C4-2B (cell line): ENCODE results near the gene LITAFD.

ENCODE experiments used
- H3K27ac ChIP-seq: fragments of 450-650 bp; 2 replicates; pipeline ENCODE4 v1.5.1; 2017
- ZFX ChIP-seq: fragments of 450-650 bp; IDR thresholded peaks from 2 replicates; pipeline ENCODE4 v1.6.1; 2017
- TF ChIP-seq, protein P1 (sequence below): fragments of 450-650 bp; conservative IDR thresholded peaks from 2 replicates; pipeline ENCODE4 v1.5.1; 2017; ENCODE audit warnings: mild to moderate bottlenecking

LITAFD gene

DNA sequence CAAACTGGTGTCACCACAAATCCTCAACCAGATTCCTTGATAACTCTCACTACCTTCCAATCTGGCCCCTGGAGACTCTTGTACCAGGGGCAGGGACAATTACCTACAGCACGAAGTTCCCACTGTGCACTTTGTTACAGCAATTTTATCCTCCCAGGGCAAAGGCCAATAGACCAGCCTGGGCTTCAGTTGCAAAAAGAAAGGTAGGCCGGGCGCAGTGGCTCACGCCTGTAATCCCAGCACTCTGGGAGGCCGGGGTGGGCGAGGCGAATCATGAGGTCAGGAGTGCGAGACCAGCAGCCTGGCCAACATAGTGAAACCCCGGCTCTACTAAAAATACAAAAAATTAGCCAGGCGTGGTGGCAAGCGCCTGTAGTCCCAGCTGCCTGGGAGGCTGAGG lies 44.7 kb downstream of the LITAFD start:
- TF ChIP-seq ZFX: no peak
- TF ChIP-seq, protein P1, sequence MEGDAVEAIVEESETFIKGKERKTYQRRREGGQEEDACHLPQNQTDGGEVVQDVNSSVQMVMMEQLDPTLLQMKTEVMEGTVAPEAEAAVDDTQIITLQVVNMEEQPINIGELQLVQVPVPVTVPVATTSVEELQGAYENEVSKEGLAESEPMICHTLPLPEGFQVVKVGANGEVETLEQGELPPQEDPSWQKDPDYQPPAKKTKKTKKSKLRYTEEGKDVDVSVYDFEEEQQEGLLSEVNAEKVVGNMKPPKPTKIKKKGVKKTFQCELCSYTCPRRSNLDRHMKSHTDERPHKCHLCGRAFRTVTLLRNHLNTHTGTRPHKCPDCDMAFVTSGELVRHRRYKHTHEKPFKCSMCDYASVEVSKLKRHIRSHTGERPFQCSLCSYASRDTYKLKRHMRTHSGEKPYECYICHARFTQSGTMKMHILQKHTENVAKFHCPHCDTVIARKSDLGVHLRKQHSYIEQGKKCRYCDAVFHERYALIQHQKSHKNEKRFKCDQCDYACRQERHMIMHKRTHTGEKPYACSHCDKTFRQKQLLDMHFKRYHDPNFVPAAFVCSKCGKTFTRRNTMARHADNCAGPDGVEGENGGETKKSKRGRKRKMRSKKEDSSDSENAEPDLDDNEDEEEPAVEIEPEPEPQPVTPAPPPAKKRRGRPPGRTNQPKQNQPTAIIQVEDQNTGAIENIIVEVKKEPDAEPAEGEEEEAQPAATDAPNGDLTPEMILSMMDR: no peak
- H3K27ac ChIP-seq: no peak overlapping the region

DNA sequence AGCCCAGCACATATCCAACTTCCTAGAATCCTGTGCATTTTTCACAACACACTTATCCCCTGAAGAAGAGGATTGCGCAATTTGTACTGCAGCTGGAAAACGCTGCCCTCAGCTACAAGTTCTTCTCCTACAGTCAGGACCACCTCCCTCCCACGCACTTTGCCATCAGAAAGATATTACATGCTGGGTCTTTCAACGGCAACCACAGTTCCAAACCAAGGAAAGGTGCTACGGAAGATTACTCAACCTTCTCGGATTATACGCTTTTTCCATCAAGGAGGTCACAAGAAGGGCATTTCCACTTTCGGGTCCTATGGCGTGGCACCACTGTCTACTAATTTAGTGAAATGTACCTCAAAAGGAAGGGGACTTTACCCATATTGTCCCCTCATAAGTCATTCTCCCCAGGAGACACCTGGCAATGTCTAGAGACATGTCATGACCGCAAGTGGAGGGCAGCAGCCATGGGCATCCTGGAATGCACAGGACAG lies 46.4 kb downstream of the LITAFD start:
- TF ChIP-seq, protein P1: no peak
- TF ChIP-seq ZFX: no peak
- H3K27ac ChIP-seq: no peak overlapping the region

DNA sequence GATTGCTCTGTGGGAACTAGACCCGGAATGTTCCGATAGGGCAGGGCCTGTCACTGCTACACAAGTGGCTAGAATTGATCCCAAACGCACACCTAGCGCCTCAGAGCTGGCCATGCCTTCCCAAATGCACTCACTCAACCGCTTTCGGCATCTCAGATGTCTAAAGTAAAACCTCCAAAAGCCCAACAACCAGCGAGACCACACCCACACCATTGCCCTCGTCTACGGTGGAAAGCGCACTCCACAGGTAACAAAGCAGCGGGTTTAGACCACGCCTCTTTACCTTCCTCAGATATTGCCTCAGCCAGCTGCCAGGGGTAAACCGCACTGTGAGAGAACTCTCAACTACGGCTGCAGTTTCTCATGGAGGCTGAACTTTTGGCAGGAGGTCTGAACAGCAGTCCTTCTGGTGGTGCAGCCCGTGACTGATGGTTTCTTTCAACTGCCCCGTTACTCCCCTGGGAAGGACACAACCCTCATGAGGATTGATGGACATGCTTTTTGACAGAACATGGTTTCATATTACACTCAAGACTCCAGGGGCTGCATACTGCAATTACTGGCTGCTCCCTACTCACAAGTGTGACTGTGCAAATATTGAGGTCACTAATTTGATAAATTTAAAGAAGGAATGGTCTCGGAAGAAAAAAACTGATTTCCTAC lies 47.1 kb downstream of the LITAFD start:
- TF ChIP-seq ZFX: no peak
- TF ChIP-seq, protein P1: no peak
- H3K27ac ChIP-seq: no peak overlapping the region

DNA sequence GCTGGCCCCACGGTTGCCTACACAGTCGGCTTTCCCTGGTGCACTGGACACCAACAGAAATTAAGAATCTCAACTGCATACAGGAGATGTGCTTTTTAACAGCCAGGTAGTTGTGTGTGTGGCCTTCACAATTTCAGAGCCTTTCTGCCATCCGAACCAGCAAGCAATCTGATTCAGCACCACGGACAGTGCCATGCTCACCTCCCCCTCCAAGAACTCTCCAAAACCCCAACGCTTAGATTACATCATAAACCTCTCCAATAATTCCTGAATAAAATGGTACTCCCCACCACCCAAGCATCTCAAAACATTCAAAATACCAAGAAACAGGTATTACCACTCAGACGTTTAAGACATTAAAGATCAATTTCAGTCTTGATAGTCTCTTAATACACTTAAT lies 49.7 kb downstream of the LITAFD start:
- no peak overlapping the region for H3K27ac ChIP-seq
- no peak for TF ChIP-seq ZFX
- TF ChIP-seq, protein P1: no peak

DNA sequence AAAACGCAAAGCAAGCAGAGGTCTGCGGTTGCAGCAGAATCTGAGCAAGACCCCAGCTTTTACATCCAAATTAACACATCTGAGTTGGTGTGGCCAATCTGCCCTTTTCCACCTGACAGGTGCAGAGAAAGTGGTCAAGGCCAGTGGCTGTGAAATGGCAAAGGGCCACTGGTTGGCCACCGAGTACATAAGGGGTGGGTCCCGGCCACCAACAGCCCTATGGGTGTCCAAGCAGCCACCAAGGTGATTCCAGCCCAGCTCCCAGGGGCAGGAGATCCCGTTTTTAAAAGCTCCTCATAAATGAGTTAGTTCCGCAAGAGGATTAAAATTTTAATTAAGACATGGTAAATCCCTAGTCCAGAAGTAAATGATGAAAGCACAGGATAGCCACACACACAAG lies 52.5 kb downstream of the LITAFD start:
- TF ChIP-seq, protein P1: no peak
- no peak for TF ChIP-seq ZFX
- no peak overlapping the region for H3K27ac ChIP-seq
